Activated CD8-positive, alpha-beta memory T cell treated with anti-CD3 and anti-CD28 coated beads for 36 hours (primary cell): Measurements from ENCODE around the gene PCED1A. TPM values are rescaled to one million over a fixed set of nuclear protein-coding genes. Genes with fewer than 3 reads are reported as not detected.
"Not testable (repeated sequence)": the region's sequence is repeated elsewhere in the genome, so short reads cannot be mapped to it uniquely, and the experiment has no call there.

Experiments
- CTCF ChIA-PET: fragments of 350-600 bp; sonication (Branson Sonifier 250); formaldehyde crosslinking; loops from one replicate; lab custom pipeline; 2021; ENCODE audit warnings: antibody characterized with exemption; lab: Charles Lee
- POLR2A ChIA-PET: fragments of 350-600 bp; sonication (Branson Sonifier 250); formaldehyde crosslinking; loops from one replicate; lab custom pipeline; 2021; ENCODE audit warnings: antibody characterized with exemption; lab: Charles Lee
- total RNA-seq, 2 experiments: library from RNA; stranded (reverse); gene quantifications; one replicate each; pipeline ENCODE4 v1.2.3, GENCODE V29; 2021

The PCED1A gene
- total RNA-seq, 2 experiments from 2014 or later = 33.9 to 35.8 TPM

DNA sequence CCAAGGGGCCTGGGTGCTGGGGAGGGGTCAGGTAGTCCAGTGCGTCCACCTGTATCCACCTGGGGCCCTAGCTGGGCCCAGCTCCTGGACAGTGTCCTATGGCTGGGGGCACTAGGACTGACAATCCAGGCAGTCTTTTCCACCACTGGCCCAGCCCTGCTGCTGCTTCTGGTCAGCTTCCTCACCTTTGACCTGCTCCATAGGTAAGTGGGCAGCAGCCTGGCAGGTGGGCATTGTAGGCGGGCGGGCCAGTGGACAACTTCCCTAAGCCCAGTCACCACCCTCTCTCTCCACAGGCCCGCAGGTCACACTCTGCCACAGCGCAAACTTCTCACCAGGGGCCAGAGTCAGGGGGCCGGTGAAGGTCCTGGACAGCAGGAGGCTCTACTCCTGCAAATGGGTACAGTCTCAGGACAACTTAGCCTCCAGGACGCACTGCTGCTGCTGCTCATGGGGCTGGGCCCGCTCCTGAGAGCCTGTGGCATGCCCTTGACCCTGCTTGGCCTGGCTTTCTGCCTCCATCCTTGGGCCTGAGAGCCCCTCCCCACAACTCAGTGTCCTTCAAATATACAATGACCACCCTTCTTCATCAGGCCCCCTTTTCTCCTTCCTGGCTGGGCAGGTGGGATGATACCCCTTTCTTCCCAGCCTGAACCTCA, 25.1 kb downstream of the PCED1A start:
- CTCF ChIA-PET = no interaction called here
- POLR2A ChIA-PET = no interaction called here

DNA sequence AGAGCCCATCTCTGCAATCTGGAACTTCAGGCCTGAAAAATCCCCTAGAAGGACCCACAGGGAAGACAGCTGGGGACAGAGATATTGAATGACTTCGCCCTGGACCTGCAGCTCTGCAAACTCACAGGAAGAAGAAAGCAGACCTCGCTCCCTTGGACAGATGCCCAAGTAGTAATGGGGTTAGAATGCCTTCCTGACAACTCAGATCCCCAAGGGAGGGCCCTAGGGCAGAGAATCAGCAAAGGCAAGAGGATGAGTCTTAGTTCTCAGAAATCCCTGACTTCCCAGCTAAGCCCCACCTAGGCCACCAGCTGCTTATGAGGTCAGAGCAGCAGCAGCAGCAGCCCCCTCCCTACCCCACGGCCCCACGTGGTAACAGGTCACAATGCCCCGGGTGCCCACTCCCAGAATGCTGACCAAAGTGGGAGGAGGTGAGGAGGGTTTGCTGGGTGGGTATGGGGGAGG, 25.8 kb downstream of the PCED1A start, which contains the start of gene C20orf141:
Gene C20orf141, plus strand, starts transcription at position 401 of the 465 bp plus-strand sequence. CDS start 198 bp downstream, outside the sequence.
- CTCF ChIA-PET = no interaction called here
- POLR2A ChIA-PET = no interaction called here

DNA sequence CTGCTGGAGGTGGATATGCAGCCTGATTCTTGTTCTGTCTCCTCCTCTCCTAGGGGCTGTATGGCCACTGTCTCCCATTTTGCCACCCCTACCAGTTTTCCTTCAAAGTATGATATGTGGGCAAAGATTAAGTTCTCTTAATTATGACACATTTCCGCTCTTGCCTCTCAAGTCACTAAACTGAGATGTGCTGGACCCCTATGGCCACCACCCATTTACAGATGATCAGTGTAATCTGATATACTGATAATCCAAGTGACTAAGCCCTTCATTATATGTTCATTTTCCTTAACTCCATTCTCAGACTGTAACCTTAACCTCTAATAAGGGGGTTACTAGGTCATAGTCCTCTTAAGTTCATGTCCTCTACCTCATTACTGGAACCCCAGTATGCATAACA, 26.4 kb downstream of the PCED1A start:
- ChIA-PET CTCF (no interaction called here), POLR2A (no interaction called here)

DNA sequence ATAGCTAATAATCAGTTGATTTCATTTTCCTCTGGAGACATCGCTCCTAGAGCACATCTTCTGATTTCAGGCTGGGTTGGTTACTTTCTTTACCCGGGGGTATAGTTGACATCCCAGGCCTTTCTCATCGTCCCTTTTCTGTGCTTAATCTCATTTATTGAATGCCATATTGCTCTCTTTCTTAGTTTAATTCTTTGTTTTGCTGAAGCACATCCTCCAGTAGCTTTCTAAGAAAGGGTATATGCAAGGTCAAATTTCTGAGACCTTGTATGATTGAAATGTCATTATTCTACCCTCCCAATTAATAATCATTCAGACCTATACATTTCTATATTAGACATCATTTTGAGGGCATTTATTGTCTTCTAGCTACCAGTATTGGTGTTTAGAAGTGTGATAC, 28.3 kb downstream of the PCED1A start:
- POLR2A ChIA-PET = no interaction called here
- CTCF ChIA-PET = interaction anchor here (0.7 kb wide), 1 partner anchor 10 kb away, joined by 3 read pairs; no protein-coding TSS in a partner anchor

DNA sequence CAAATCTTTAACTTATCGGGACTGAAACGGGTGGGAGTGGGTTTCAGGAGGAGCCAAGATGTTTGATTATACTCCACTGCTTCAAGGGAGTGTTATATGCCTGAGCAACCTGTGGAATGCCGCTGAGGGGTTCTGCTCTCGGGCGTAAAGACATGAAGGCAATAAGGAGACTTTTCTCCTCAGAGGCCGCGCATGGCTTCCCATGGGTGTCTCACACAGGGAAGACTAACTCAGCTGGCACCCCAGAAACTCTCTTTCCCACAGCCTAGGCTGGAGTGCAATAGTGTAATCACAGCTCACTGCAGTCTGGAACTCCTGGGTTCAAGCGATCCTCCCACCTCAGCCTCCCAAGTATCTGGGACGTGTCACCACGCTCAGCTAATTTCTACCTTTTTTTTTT, 30.8 kb downstream of the PCED1A start:
- ChIA-PET CTCF (no interaction called here), POLR2A (no interaction called here)

DNA sequence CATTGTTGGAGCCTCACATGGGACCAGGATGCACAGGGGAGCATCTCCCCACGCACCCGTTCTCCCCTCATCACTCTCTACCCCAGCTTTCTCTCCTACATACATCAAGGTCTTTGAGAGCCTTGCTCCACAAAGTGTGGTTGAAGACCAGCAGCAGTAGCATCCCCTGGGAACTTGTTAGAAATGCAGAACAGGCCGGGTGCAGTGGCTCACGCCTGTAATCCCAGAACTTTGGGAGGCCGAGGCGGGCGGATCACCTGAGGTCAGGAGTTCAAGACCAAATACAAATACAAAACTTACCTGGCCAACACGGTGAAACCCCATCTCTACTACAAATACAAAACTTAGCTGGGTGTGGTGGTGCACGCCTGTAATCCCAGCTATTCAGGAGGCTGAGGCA, 32.5 kb downstream of the PCED1A start:
- POLR2A ChIA-PET, CTCF ChIA-PET: not testable (repeated sequence)

DNA sequence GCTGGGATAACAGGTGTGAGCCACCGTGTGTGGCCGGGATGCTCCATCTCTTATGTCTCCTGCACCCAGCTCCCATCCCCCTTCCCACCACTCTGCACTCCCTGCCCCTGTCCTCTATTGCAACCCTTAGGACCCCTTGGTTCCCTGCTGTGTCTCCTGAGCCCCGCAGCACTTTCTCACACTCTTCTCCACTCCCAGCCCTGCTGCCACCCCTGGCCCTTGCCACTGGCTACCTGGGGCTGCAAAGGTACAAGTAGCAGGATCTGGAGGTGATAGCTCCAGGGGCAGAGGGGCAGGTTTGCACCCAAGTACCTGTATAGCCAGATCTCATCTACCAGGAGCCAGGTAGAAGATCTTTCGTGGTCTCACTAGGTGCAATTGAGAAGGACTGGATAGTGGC, 33.4 kb downstream of the PCED1A start:
- POLR2A ChIA-PET = no interaction called here
- CTCF ChIA-PET = no interaction called here

DNA sequence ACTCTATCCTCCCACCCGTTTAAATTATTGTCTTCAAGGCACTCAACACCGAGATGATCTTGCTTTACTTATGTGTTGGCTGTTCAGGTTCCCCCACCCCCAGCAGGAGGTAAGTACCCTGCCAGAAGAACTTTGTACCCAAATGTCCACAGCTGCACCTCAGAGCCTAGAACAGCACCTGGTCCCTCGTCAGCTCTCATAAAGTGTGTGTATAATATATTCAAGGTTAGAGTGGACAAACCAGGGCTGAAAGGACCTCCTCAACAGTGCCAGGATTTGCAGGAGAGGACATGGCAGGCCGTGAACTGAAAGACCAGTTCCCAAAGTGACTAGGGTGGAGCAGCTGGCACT, 34.1 kb downstream of the PCED1A start:
- ChIA-PET CTCF (no interaction called here), POLR2A (no interaction called here)

DNA sequence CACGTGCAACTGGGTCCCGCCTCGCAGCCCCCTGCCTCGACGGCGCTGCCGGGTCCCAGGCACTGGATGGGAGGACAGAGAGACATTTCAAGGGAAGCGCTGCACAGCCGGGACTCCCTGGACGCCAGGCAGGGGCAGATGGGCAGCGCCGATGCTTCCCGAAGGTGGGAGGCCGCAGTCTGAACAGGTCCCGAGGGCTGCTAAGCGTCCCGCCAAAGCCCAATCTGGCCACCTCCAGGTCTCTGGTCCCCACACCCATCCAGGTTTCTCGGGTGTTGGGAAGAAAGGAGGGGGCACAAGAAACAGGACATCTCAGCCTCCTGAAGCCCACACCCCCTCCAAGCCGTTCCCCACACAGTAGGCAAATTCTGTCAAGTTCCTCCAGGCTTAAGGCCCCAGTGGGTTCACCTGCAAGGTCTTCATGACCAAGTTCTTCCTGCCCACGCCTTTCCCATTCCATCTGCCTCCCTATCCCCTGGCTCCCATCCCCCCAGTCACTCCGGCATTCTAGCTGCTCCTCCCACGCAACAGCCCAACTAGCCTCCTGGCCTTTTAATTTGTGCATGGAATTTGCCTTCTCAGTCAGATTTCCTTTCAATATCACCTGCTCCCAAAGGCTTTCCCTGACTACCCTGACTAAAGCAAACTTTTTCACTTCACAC, 34.6 kb downstream of the PCED1A start:
- CTCF ChIA-PET = no interaction called here
- POLR2A ChIA-PET = no interaction called here

DNA sequence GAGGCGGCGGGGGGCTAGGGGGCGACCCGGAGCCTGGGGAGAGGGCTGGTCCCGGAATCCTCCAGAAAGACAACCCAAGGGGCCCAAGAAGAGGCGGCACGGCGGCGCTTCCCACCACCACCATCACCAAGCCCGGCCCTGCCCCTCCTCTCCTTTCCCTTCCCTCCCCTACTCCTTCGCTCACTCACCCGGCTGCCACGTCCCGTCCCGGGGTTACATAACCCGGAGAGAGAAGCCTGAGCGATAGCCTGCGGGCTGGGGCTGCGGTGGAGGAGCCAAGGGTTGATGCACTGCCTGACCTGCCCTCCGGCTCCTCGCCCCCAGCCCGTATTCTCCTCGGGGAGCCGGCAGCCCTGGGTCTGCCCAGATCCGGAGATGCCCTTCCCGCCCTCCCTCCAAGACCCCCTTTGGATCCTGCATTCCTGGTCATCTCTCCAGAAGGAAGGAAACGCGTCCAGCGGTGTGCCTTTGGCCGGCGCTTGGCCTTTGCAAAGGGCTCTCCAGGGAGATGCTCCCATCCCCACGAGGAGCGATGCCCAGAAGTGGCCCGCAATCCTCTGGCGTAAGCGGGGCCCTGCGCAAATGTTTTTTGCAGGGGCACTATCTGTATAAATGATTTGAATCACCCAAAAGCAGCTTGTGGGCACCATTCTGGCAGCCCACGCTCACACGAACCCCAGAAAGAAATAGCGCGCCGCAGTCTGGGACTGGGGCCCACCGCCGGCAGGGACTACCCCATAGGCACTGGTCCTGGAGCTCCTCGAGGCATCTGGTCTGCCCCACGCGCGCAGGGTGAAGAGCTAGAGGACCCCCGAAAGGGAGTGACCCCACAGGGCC, 35.4 kb downstream of the PCED1A start:
- POLR2A ChIA-PET = no interaction called here
- CTCF ChIA-PET = no interaction called here

DNA sequence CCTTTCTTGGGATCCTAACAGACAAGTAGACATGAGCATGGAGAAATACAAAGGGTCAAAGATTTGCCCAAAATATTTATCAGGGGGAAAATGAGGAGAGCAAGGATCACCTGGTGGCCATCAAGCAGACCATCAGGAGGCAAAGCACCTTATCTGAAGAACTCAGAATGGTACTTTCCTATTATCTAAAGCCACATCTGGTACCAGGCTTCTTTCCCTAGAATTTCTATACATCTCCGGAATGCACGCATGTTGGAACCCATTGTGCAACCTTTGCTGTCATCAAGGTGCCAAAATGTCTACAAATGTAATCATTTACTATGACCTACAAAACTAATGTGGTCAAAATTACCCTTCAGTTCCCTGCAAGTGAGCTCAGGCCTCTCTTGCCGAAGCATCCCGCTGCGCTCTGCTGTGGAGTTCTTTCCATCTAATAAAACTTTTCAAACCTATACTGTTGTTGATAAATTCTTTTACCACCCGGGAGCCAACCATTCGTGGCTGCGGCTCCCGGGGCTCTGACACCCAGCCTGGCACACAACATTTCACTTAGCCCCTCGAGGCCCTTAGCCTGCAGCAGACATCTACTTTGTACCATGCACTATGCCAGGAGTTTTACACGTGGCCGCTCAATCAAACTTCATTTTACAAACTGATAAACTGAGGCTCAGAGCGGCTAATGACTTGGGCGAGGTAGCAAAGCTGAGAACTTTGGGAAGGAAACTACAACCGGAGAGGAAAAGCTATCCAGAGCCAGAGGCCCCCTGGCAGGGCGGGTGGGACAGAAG, 36.2 kb downstream of the PCED1A start:
- ChIA-PET POLR2A (no interaction called here), CTCF (no interaction called here)

DNA sequence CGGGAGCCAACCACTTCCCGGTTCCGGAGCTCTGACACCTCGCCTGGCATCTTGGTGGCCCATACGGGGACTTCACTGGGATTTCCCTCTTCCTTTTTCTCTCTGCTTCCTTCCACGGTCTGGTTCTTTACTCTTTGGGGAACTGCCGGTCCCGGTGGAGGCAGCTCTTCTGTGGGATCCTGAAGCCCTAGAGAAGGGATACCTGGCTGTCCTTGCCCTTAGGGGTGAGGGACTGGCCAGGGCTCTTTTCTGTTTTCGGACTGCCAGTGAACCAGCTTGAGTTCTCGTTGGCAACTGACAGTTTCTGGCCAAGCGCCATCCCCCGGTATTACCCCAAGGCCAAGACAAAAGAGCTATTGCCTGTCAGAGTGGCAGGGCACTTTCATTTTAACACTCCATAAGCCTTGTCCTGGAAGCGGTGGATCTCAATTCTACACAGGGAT, 39.1 kb downstream of the PCED1A start:
- CTCF ChIA-PET = interaction anchor here (0.5 to 0.8 kb wide), 3 partner anchors 39 to 229 kb away, joined by 3 to 4 read pairs (median 3); partner anchors contain the start of genes PCED1A and VPS16
- POLR2A ChIA-PET = no interaction called here

DNA sequence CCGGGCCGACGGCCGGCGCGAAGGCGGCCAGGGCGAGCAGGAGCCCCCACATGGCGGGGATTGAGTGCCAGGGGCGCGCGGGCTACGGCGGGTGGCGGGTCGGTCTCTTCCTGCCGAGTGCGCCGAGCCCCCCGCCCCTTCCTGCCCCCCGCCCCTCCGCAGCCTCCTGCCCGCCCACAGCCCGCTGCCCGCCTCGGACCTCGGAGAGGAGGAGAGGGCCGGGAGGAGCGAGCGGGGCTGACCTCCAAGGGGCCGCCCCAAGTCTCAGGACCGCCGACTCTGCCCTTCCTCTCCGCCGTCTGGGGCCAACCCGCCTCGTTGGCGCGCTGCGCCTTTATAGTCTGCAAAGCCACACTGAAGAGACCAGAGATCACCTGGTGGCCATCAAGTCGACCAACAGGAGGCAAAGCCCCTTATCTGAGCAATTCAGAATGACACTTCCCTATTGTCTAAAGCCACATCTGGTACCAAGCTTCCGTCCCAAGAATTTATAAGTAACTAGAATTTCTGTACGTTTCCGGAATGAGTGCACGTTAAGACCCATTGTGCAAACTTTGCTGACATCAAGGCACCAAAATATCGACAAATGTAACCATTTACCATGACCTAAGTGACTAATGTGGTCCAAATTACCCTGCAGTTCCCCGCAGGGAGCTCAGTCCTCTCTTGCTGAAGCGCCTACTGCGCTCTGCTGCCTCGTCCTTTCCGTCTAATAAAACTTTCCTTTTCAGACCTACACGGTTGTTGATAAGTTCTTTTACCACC, 39.8 kb downstream of the PCED1A start, which contains the start of gene CPXM1:
Gene CPXM1, minus strand, starts transcription at position 107 of the 765 bp plus-strand sequence. Its CDS starts 55 bp downstream, at position 52.
- CTCF ChIA-PET = interaction anchor here (0.5 to 0.8 kb wide), 4 partner anchors 27 to 230 kb away, joined by 3 to 5 read pairs (median 4); partner anchors contain the start of genes PCED1A and VPS16
- POLR2A ChIA-PET = no interaction called here

DNA sequence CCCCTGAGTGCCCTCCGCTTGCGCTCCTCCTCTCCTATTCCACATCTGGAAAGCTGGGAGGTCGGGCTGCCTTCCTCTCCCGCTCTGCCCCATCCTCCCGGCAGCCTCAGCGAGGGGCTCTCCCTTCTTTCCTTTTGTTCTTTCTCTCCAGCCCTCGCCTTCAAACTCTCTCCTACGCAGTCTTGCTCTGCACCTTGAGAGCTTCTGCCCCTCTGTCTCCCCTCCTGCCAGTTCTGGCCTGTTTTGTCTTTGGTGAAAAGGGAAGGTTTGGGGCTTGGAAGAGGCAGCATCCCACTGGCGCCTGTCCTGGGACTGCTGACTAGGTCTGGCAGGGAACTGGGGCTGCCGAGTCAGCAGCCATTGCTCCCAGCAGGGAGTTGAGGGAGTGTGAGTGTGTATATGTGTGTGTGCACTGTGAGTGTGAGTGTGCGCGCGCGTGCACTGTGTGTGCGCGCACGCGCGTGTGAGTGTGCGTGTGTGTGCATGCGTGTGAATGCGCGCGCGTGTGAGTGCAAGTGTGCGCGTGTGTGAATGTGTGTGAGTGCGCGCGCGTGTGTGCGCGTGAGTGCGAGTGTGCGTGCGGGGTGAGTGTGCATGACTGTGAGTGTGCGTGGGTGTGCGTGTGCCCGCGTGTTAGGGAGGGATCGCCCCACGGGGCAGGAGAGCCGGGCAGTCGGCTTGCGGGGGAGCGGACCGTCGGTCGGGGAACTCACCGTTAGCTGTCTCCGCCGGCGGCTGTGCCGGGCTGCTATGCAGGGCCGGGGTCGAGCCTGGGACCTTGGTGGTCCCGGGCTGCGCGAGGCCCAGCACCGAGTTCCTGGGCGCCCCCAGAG, 40.6 kb downstream of the PCED1A start:
- ChIA-PET POLR2A (no interaction called here), CTCF (interaction anchor here (0.6 to 1.0 kb wide), 3 partner anchors 26 to 64 kb away, joined by 4 to 5 read pairs (median 5); no protein-coding TSS in a partner anchor)

DNA sequence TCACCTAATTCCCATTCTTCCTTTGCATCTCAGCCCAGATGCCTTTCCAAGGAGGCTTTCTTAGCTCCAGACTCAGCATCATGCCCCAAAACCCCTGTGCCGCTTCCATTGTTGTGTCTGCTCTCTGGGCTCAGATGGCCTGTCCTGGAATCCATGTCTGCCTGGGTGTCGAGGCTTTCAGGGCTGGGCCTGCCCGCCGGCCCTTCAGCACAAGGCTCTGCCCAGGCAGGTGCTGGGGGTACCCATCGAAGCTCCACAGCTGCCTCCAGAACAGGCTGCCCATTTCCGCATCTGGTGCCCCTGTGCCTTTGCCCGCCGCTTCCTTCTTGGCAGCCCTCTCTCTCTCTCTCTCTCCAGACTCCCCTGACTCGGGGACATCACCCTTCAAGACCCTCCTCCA, 41.2 kb downstream of the PCED1A start:
- ChIA-PET POLR2A (no interaction called here), CTCF (interaction anchor here (1.0 kb wide), 1 partner anchor 52 kb away, joined by 4 read pairs; no protein-coding TSS in a partner anchor)

DNA sequence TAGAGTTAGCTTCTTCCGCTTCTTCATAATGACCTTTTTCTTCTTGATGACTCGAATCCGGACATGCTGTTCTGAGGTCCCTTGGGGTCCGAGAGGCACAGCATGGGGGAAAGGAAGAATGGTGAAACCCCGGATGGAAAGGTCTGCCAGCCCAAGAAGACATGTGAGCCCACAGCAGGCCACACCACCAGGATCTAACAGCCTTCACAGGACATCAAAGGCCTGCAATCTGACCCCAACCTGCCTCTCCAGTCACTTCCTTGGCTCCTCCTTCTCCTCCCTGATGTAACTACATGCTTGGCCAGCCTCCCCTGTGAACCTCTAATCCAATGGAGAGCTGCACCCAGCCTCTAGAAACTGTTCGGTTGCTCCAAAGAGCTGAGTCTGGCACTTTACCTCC, 41.6 kb downstream of the PCED1A start:
- CTCF ChIA-PET = no interaction called here
- POLR2A ChIA-PET = no interaction called here

DNA sequence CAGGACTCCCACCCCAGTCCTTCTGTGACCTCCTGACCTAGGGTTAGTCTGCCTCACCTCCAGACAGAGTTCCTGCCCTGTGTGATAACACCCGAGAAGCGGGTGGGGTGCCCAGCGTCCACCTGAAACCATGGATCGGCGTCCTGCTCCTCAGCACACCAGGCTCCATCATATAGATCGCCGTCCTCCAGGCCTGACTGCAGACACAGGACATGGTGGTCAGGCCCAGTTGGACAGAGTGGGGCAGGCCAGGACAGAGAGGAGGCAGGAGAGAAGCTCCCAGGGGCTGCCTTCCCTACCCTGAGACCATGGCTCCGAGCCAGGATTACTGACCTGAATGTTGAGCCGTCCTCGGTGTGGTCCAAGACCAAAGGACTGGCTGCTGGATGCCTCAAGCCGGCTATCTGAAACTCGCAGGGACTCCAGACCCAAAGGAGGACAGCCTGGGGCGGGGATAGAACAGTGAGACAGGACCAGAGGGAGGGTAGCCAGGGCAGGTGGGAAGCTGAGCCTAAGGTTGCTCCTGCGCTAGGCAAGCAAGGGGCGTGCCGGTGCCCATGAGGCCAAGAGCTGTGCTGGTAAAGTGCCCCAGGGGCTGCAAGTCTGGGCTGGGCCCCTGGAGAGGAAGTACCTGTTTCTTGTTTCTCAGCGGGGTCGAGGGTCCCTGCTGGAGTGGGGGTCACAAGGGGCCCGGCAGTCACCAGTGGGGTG, 42.2 kb downstream of the PCED1A start:
- CTCF ChIA-PET = no interaction called here
- POLR2A ChIA-PET = interaction anchor here (0.5 kb wide), 1 partner anchor 25 kb away, joined by 6 read pairs; no protein-coding TSS in a partner anchor
